Measurements from ENCODE around the gene RYR2.

DNA sequence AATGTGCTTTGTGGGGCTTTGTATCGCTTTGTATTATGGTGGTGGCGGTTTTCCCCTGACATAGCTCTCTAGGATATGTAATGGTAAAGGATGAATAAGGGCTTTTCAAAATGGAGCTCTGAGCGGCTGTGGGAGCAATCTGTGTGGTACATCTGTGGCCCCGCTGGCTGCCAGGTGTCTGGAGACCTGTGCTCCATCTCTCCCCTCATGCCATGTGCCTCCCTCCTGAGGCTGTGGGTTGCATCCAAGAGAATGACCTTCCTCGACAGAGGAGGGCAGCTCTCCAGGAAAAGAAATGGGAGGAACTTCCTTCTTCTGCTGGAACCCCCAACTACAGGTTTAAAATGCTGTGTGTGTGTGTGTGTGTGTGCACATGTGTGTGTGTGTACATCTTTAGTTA lies 78.7 kb downstream of the RYR2 start:
- TF ChIP-seq GATA2 (IDR thresholded peaks at IDR 0.05; ENCODE audit: low read depth, low read length) = no peak
- TF ChIP-seq GATA3 (IDR thresholded peaks at IDR 0.05; ENCODE audit: low read depth, low read length) = no peak

All from SH-SY5Y (cell line).